ENCODE measurements around the gene ST6GAL2. TPM values are rescaled to one million over a fixed set of nuclear protein-coding genes. Genes with fewer than 3 reads are reported as not detected.

The ST6GAL2 gene
- total RNA-seq, 2 donors from 2014 or later = 7.8 to 17.9 TPM

DNA sequence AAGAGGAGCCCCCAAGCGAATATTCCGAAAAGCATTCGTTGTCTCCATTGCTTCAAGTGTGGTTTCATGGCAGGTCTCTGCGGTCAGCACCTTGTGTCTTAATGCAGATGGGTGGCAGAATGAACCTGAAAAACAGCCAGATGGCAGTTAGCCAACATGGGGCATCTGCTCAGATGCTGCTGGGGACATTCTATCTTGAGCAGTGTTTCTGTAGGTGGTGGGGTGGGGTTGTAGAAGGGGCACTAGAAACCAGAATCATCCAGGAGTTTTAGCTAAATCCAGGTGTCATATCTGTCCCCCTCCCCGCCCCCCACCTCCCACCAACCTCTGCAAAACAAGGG is 42.1 kb downstream of the ST6GAL2 start:
- no peak for DNase-seq
- Mint-ChIP-seq H3K4me3 (no peak overlapping the region), H3K36me3 (ENCODE audit: low read depth) (no peaks in the 10 kb centered on the region), H3K9me3 (no peaks in the 10 kb centered on the region), H3K4me1 (peaks cover 20% of the 10 kb centered on the region), H3K27ac (no peak overlapping the region), H3K27me3 (ENCODE audit: insufficient read depth) (no peaks in the 10 kb centered on the region)
- H3K36me3 ChIP-seq (ENCODE audit: control insufficient read depth, insufficient read depth, low read length) = no peaks in the 10 kb centered on the region
- no peak overlapping the region for H3K27ac ChIP-seq (ENCODE audit: low read depth, low read length)
- WGBS, 2 experiments (ENCODE audit: insufficient coverage in 1 of 2, insufficient read length in 1 of 2) = 90 to 96% methylated on average over 4 to 5 of the region's 5 CpGs
- H3K9me3 ChIP-seq (ENCODE audit: control insufficient read depth, low read length) = no peaks in the 10 kb centered on the region
- no peak overlapping the region for H3K9ac ChIP-seq (ENCODE audit: extremely low read depth, low read length, poor library complexity, severe bottlenecking)
- H3K4me3 ChIP-seq (ENCODE audit: low read length) = no peak overlapping the region
- TF ChIP-seq CTCF (conservative IDR thresholded peaks at IDR 0.05) = no peak
- no peaks in the 10 kb centered on the region for H3K27me3 ChIP-seq (ENCODE audit: control insufficient read depth, insufficient read depth, low read length, poor library complexity, severe bottlenecking)
- peaks cover 9% of the 10 kb centered on the region for H3K4me1 ChIP-seq (ENCODE audit: control insufficient read depth, insufficient read depth, low read length)

DNA sequence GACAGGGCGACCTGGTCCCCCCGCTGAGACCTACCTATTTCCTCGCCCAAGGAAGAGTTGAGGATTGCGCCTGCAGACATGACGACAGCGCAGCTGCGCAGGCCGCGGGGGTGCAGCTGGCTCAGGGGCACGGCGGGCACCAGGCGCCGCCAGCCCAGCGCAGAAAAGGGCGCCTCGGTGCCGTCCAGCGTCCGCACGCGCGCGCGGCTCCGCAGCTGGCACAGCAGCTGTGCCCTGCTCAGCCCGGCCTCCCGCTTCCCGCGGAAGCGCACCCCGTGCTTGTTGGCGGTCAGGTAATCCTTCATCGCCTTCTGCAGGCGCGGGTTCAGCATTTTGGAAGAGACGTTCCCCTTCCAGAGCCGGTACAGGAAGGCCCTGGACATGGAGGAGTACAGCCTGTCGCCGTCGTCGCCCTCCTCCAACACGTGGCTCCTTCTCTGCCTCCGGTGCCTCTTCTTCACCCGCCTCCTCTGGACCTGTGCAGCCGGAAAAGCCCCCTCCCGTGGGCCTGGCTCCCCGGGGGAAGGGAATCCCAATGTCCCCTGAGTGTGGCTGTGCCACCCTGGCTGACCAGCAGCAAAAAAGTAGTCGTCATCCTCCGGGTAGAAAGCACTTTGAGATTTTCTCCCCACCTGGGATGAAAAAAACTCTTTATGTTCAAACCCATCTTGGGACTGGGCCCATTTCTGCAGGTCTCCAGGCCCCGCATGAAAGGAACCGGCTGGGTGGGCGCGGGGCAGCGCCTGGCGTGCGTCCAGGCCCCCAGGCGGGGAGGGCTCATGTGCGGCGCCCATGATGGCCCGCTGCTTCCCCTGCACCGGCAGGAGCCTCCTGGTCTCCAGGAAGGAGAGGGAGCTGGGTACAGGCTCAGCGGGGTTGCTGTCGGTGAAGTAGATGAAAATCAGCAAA is 42.7 kb downstream of the ST6GAL2 start:
- no peaks in the 10 kb centered on the region for H3K9me3 Mint-ChIP-seq
- no peaks in the 10 kb centered on the region for H3K36me3 Mint-ChIP-seq (ENCODE audit: low read depth)
- H3K27me3 Mint-ChIP-seq (ENCODE audit: insufficient read depth) = no peaks in the 10 kb centered on the region
- peaks cover 6% of the 10 kb centered on the region for H3K4me1 ChIP-seq (ENCODE audit: control insufficient read depth, insufficient read depth, low read length)
- peaks cover 16% of the 10 kb centered on the region for H3K4me1 Mint-ChIP-seq
- no peak for TF ChIP-seq CTCF (conservative IDR thresholded peaks at IDR 0.05)
- H3K27ac Mint-ChIP-seq = no peak overlapping the region
- WGBS, 2 experiments (ENCODE audit: insufficient coverage in 1 of 2, insufficient read length in 1 of 2) = 94 to 95% methylated on average over 28 to 63 of the region's 63 CpGs
- H3K4me3 Mint-ChIP-seq = no peak overlapping the region
- H3K9ac ChIP-seq (ENCODE audit: extremely low read depth, low read length, poor library complexity, severe bottlenecking) = no peak overlapping the region
- no peaks in the 10 kb centered on the region for H3K9me3 ChIP-seq (ENCODE audit: control insufficient read depth, low read length)
- no peak overlapping the region for H3K4me3 ChIP-seq (ENCODE audit: low read length)
- no peaks in the 10 kb centered on the region for H3K36me3 ChIP-seq (ENCODE audit: control insufficient read depth, insufficient read depth, low read length)
- no peak overlapping the region for H3K27ac ChIP-seq (ENCODE audit: low read depth, low read length)
- DNase-seq = no peak
- no peaks in the 10 kb centered on the region for H3K27me3 ChIP-seq (ENCODE audit: control insufficient read depth, insufficient read depth, low read length, poor library complexity, severe bottlenecking)

DNA sequence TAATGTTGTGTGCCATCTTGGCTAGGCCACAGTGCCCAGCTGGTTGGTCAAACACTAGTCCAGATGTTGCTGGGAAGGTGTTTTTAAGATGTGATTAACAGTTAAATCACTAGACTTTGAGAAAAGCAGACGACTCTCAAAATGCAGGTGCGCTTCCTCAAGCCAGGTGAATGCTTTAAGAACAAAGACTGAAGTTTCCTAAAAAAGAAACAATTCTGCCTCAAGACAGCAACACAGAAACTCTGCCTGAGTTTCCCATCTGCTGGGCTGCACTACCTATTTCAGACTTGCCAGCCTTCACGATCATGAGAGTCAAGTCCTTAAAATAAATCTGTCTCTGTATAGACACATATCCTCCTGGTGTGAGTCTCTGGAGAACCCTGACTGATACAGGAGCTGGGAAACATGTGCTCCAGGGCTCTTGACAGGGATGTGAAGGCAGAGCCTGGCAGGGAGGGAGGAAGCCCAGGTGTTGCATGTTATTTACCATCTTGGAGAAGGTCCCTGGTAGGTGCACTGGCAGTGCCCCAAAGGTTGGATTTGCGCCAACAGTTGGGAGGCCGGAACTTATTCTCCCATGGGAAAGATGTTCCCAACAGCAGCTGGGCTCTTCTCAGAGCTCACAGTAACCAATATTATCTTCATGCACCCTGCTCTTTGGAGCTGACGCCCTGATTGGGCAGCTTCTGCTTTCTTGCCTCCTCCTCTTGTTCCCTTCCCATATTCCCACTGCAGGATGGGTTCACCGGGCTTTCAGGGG is 43.9 kb downstream of the ST6GAL2 start:
- peaks cover 4% of the 10 kb centered on the region for H3K4me1 ChIP-seq (ENCODE audit: control insufficient read depth, insufficient read depth, low read length)
- Mint-ChIP-seq H3K9me3 (no peaks in the 10 kb centered on the region), H3K27me3 (ENCODE audit: insufficient read depth) (no peaks in the 10 kb centered on the region), H3K27ac (no peak overlapping the region), H3K4me1 (peaks cover 13% of the 10 kb centered on the region), H3K4me3 (no peak overlapping the region), H3K36me3 (ENCODE audit: low read depth) (no peaks in the 10 kb centered on the region)
- no peak for DNase-seq
- no peak overlapping the region for H3K4me3 ChIP-seq (ENCODE audit: low read length)
- no peak overlapping the region for H3K9ac ChIP-seq (ENCODE audit: extremely low read depth, low read length, poor library complexity, severe bottlenecking)
- H3K9me3 ChIP-seq (ENCODE audit: control insufficient read depth, low read length) = no peaks in the 10 kb centered on the region
- no peaks in the 10 kb centered on the region for H3K36me3 ChIP-seq (ENCODE audit: control insufficient read depth, insufficient read depth, low read length)
- no peak overlapping the region for H3K27ac ChIP-seq (ENCODE audit: low read depth, low read length)
- WGBS, 2 experiments (ENCODE audit: insufficient coverage in 1 of 2, insufficient read length in 1 of 2) = 91 to 95% methylated on average over 5 to 7 of the region's 7 CpGs
- H3K27me3 ChIP-seq (ENCODE audit: control insufficient read depth, insufficient read depth, low read length, poor library complexity, severe bottlenecking) = no peaks in the 10 kb centered on the region
- TF ChIP-seq CTCF (conservative IDR thresholded peaks at IDR 0.05) = no peak
